Endodermal cell (in vitro differentiated cells): ENCODE data around the gene SLC49A4. TPM values are rescaled to one million over a fixed set of nuclear protein-coding genes. Genes with fewer than 3 reads are reported as not detected.

Experiments used
- DNase-seq: peaks from one replicate; pipeline ENCODE4 v3.0.0-alpha.2; 2017
- H3K27ac ChIP-seq: 2 replicates; pipeline ENCODE4 v1.5.1; 2013; ENCODE audit warnings: mild to moderate bottlenecking, low read depth, low read length, moderate library complexity
- H3K27me3 ChIP-seq: 2 replicates; pipeline ENCODE4 v1.6.1; 2013; ENCODE audit warnings: mild to moderate bottlenecking, low read length, moderate library complexity; ENCODE audit not compliant: insufficient read depth, control insufficient read depth, poor library complexity, severe bottlenecking
- H3K36me3 ChIP-seq: 2 replicates; pipeline ENCODE4 v1.7.0; 2013; ENCODE audit warnings: mild to moderate bottlenecking, low read length, moderate library complexity; ENCODE audit not compliant: control insufficient read depth, insufficient read depth
- H3K4me1 ChIP-seq: one replicate; pipeline ENCODE4 v1.7.0; 2013; ENCODE audit warnings: low read length; ENCODE audit not compliant: control insufficient read depth, insufficient read depth
- H3K4me3 ChIP-seq: 2 replicates; pipeline ENCODE4 v1.5.1; 2013; ENCODE audit warnings: mild to moderate bottlenecking, low read length, moderate library complexity
- H3K9ac ChIP-seq: 2 replicates; pipeline ENCODE4 v1.6.1; 2013; ENCODE audit warnings: mild to moderate bottlenecking, low read length, moderate library complexity; ENCODE audit not compliant: poor library complexity, severe bottlenecking; ENCODE audit errors: extremely low read depth
- H3K9me3 ChIP-seq: 2 replicates; pipeline ENCODE4 v1.6.1; 2013; ENCODE audit warnings: mild to moderate bottlenecking, low read length, moderate library complexity; ENCODE audit not compliant: control insufficient read depth
- H3K27ac Mint-ChIP-seq: 2 replicates; pipeline ENCODE4 v1.8.0; 2020; ENCODE audit warnings: mixed read lengths
- H3K27me3 Mint-ChIP-seq: 2 replicates; pipeline ENCODE4 v1.8.0; 2021; ENCODE audit warnings: mild to moderate bottlenecking, mixed read lengths; ENCODE audit not compliant: insufficient read depth
- H3K36me3 Mint-ChIP-seq: 2 replicates; pipeline ENCODE4 v1.8.0; 2020; ENCODE audit warnings: low read depth, mixed read lengths
- H3K4me1 Mint-ChIP-seq: 2 replicates; pipeline ENCODE4 v1.8.0; 2020; ENCODE audit warnings: mixed read lengths
- H3K4me3 Mint-ChIP-seq: 2 replicates; pipeline ENCODE4 v1.8.0; 2020; ENCODE audit warnings: mild to moderate bottlenecking, moderate library complexity, mixed read lengths
- H3K9me3 Mint-ChIP-seq: 2 replicates; pipeline ENCODE4 v1.8.0; 2020; ENCODE audit warnings: mild to moderate bottlenecking, mixed read lengths
- WGBS, 2 experiments: methylation state at CpG; one replicate each; pipeline versions ENCODE4 v1.1.5 to v1.1.7; 2013; ENCODE audit warnings: missing lambda C conversion rate in 2 of 2, mixed read lengths in 1 of 2; ENCODE audit not compliant: insufficient coverage in 1 of 2, insufficient read length in 1 of 2; 5-methylcytosine and 5-hydroxymethylcytosine counted together
- total RNA-seq, 2 donors: library from RNA; stranded (reverse); fragmentation: NEBNext Ultra II Directional in 1 of 2; extraction: Animal tissue kit (Norgen Biotek cat#: 25700) in 1 of 2; gene quantifications; 2 replicates in 1 of 2; 3 replicates in 1 of 2; pipeline ENCODE4 v1.2.1, GENCODE V29; 2021
- TF ChIP-seq, protein P1 (sequence below): fragments of 200-600 bp; sonication (generic); conservative IDR thresholded peaks from 2 replicates; pipeline ENCODE4 v1.5.0; 2021; ENCODE audit warnings: antibody characterized with exemption, mild to moderate bottlenecking

Gene SLC49A4
- total RNA-seq, 2 donors from 2014 or later, result 12.2 to 14.9 TPM

DNA sequence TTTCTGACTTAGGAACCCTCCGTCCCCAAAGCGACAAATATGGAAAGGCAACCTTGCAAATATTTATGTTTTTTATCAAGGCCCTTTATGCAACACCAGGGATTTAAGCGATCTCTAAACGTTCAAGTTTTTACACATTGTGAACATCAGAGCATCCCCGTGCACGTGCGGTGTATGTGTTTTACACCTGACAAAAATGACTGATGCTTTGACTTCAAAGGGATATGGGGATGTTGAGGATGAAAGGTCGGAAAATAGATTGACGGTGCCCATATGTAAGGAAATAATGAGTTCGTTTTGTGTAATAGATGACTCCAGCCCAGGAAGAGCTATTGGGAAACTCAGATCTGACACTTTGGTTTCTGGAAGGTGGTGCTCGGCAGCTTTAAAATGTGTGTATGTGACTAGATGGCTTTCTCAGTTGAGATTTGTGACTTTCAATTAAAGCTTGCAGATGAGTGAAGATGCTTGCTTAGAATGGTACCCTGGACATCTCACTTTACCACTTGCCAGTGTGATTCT, 866 bp downstream of the SLC49A4 start:
- Histone ChIP-seq H3K36me3 (no peaks in the 10 kb centered on the region), H3K9ac (peak overlapping the region; percentile 76), H3K27ac (peak overlapping the region; percentile 62), H3K27me3 (no peaks in the 10 kb centered on the region), H3K4me3 (peak overlapping the region; percentile 91), H3K4me1 (peaks cover 10% of the 10 kb centered on the region), H3K9me3 (no peaks in the 10 kb centered on the region)
- Mint-ChIP-seq H3K9me3 (no peaks in the 10 kb centered on the region), H3K4me3 (no peak overlapping the region), H3K36me3 (peaks cover 2% of the 10 kb centered on the region), H3K27ac (no peak overlapping the region), H3K4me1 (peaks cover 16% of the 10 kb centered on the region), H3K27me3 (peaks cover 21% of the 10 kb centered on the region)
- no peak for DNase-seq
- TF ChIP-seq, protein P1, sequence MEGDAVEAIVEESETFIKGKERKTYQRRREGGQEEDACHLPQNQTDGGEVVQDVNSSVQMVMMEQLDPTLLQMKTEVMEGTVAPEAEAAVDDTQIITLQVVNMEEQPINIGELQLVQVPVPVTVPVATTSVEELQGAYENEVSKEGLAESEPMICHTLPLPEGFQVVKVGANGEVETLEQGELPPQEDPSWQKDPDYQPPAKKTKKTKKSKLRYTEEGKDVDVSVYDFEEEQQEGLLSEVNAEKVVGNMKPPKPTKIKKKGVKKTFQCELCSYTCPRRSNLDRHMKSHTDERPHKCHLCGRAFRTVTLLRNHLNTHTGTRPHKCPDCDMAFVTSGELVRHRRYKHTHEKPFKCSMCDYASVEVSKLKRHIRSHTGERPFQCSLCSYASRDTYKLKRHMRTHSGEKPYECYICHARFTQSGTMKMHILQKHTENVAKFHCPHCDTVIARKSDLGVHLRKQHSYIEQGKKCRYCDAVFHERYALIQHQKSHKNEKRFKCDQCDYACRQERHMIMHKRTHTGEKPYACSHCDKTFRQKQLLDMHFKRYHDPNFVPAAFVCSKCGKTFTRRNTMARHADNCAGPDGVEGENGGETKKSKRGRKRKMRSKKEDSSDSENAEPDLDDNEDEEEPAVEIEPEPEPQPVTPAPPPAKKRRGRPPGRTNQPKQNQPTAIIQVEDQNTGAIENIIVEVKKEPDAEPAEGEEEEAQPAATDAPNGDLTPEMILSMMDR, result no peak
- WGBS, 2 experiments, result 47 to 55% methylated on average over 8 to 11 of the region's 11 CpGs

DNA sequence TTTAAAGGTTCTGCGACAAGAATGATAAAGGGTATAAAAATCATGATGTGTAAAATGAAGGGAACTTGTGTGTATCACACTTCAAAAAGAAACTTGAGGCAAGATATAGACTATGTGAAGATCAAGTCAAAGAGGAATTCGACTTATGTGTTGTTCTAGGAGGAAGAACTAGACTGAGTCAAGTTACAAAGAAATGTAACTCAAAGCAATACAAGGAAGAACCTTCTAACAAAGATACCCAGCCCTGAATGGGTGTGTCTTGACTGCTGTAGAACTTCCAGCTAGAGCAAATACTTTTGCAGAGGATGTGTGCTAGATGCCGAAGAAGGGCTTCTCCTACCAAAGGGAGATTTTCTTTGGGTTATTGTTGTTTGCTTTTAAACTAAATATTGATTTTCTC, 2.4 kb downstream of the SLC49A4 start:
- Histone ChIP-seq H3K27ac (no peak overlapping the region), H3K4me1 (peaks cover 10% of the 10 kb centered on the region), H3K36me3 (no peaks in the 10 kb centered on the region), H3K9me3 (no peaks in the 10 kb centered on the region), H3K27me3 (no peaks in the 10 kb centered on the region), H3K4me3 (peak overlapping the region; percentile 91), H3K9ac (no peak overlapping the region)
- peaks cover 16% of the 10 kb centered on the region for H3K4me1 Mint-ChIP-seq
- no peaks in the 10 kb centered on the region for H3K9me3 Mint-ChIP-seq
- DNase-seq, result no peak
- peaks cover 2% of the 10 kb centered on the region for H3K36me3 Mint-ChIP-seq
- TF ChIP-seq, protein P1, result no peak
- H3K27me3 Mint-ChIP-seq, result peaks cover 22% of the 10 kb centered on the region
- no peak overlapping the region for H3K4me3 Mint-ChIP-seq
- WGBS, 2 experiments, result 94 to 100% methylated on average over 2 to 3 of the region's 3 CpGs
- H3K27ac Mint-ChIP-seq, result no peak overlapping the region

DNA sequence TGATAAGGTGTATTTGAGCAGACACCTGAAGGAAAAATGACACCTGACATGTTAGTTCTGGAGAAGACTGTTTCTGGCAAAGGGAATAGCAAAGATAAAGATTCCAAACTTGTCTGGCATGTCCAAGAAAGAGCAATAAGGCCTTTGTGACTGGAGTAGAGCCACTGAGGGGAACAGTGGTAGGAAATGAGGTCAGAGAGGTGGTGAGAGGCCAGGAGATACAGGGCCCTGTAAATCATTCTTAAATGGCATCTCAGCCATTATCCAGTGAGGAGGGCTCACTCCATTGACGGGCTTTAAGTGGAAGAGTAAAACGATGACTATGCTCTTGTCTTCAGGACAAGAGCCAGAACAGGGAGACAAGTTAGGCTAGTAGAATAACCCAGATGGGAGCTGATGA, 4.5 kb downstream of the SLC49A4 start:
- TF ChIP-seq, protein P1, result no peak
- no peaks in the 10 kb centered on the region for H3K9me3 Mint-ChIP-seq
- H3K9me3 ChIP-seq, result no peaks in the 10 kb centered on the region
- peaks cover 8% of the 10 kb centered on the region for H3K4me1 ChIP-seq
- no peak overlapping the region for H3K27ac ChIP-seq
- no peak overlapping the region for H3K4me3 Mint-ChIP-seq
- 80 to 90% methylated on average over 2 of the region's 2 CpGs for WGBS, 2 experiments
- H3K36me3 ChIP-seq, result peaks cover 7% of the 10 kb centered on the region
- DNase-seq, result peak; percentile 55
- H3K4me3 ChIP-seq, result peak overlapping the region; percentile 65
- no peaks in the 10 kb centered on the region for H3K27me3 ChIP-seq
- peaks cover 9% of the 10 kb centered on the region for H3K36me3 Mint-ChIP-seq
- peak overlapping the region; percentile 42 for H3K9ac ChIP-seq
- H3K4me1 Mint-ChIP-seq, result peaks cover 13% of the 10 kb centered on the region
- H3K27me3 Mint-ChIP-seq, result peaks cover 29% of the 10 kb centered on the region
- no peak overlapping the region for H3K27ac Mint-ChIP-seq
